ENCODE measurements around the gene DCLRE1C.

The DCLRE1C gene

GRCh38 chr10:14905890-14906289 is 48.0 kb downstream of the DCLRE1C start:
- no peak overlapping the region for H3K4me3 ChIP-seq (replicated peaks; ENCODE audit: low read depth, low read length)
- no peak for TF ChIP-seq CTCF (IDR thresholded peaks at IDR 0.05; ENCODE audit: low read depth, low read length, missing control alignments)
- no peak for DNase-seq (ENCODE audit: extremely low read depth, low read depth)

DNA sequence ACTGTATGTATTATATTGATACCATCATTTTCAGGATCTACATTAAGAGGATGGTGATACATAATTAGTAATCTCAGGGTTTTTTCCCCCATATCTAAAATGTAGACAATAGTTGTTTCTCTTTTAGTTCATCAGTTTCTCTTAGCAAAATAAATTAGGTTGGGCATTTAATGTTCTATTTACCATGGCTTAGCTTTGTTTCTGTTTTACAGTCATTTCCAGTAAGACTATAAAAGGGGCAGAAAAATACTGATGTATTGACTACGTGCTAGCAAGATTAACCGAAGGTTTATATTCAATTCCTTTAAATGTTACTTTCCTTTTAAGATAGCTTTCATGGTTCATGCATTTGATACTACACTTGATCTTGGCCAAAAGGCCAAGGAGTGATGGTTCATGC is 49.0 kb downstream of the DCLRE1C start:
- DNase-seq (ENCODE audit: extremely low read depth, low read depth), result no peak
- TF ChIP-seq CTCF (IDR thresholded peaks at IDR 0.05; ENCODE audit: low read depth, low read length, missing control alignments), result no peak

GRCh38 chr10:14904316-14904732 is 49.6 kb downstream of the DCLRE1C start:
- TF ChIP-seq CTCF (IDR thresholded peaks at IDR 0.05; ENCODE audit: low read depth, low read length, missing control alignments), result peak; percentile 37
- no peak overlapping the region for H3K4me3 ChIP-seq (replicated peaks; ENCODE audit: low read depth, low read length)
- DNase-seq (ENCODE audit: extremely low read depth, low read depth), result no peak

More for the DNA sequence above, 49.0 kb downstream of the DCLRE1C start:
- H3K4me3 ChIP-seq (replicated peaks; ENCODE audit: low read depth, low read length), result no peak overlapping the region

DNA sequence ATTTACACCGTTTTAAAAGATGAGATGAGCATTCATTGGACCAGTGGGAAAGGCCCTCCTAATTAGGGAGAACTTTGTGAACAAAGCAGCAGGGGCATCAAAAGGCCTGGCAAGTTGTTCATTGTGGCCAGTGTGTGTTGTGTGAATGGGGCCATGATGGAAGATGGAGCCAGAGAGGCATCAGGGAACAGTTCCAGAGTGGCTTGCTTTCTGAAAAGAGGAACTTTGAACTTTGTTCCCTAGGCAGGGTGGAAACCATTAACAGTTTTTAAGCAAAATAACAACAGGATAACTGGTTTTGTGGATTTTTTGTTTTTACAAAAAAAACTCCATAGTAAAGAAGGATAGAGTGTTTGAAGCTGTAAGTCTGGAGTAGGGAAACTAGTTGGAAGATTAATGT is 62.7 kb downstream of the DCLRE1C start:
- H3K4me3 ChIP-seq (replicated peaks; ENCODE audit: low read depth, low read length), result no peak overlapping the region
- DNase-seq (ENCODE audit: extremely low read depth, low read depth), result no peak
- TF ChIP-seq CTCF (IDR thresholded peaks at IDR 0.05; ENCODE audit: low read depth, low read length, missing control alignments), result no peak

GRCh38 chr10:14889318-14889717 is 64.6 kb downstream of the DCLRE1C start:
- no peak overlapping the region for H3K4me3 ChIP-seq (replicated peaks; ENCODE audit: low read depth, low read length)
- TF ChIP-seq CTCF (IDR thresholded peaks at IDR 0.05; ENCODE audit: low read depth, low read length, missing control alignments), result peak; percentile 14
- DNase-seq (ENCODE audit: extremely low read depth, low read depth), result no peak

DNA sequence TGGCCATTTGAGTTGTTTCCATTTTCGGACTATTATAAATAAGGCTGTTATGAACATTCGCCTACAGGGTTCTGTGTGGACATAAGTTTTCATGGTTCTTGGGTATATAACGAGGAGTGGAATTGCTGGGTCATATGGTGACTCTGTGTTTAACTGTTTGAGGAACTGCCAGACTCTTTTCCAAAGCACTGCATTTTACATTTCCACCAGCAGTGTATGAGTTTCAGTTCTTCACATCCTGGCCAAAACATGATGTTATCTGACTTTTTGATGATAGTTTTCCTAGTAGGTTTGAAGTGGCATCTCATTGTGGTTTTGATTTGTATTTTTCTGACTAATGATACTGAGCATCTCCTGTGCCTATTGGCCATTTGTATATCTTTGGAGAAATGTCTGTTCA is 69.8 kb downstream of the DCLRE1C start:
- no peak for DNase-seq (ENCODE audit: extremely low read depth, low read depth)
- H3K4me3 ChIP-seq (replicated peaks; ENCODE audit: low read depth, low read length), result no peak overlapping the region
- no peak for TF ChIP-seq CTCF (IDR thresholded peaks at IDR 0.05; ENCODE audit: low read depth, low read length, missing control alignments)

GRCh38 chr10:14880229-14880628 is 73.7 kb downstream of the DCLRE1C start:
- TF ChIP-seq CTCF (IDR thresholded peaks at IDR 0.05; ENCODE audit: low read depth, low read length, missing control alignments), result no peak
- H3K4me3 ChIP-seq (replicated peaks; ENCODE audit: low read depth, low read length), result peak overlapping the region; percentile 79
- no peak for DNase-seq (ENCODE audit: extremely low read depth, low read depth)
